GM19324 (cell line): ENCODE measurements around the gene S100PBP.
"Not testable (repeated sequence)": the region's sequence is repeated elsewhere in the genome, so short reads cannot be mapped to it uniquely, and the experiment has no call there.

Experiments used
- ATAC-seq: cut with Tn5 transposase; IDR thresholded peaks from one replicate; pipeline ENCODE4 v1.9.1; 2021; ENCODE audit warnings: mild to moderate bottlenecking, moderate library complexity; ENCODE audit not compliant: unreplicated experiment, low FRiP score

The S100PBP gene

DNA sequence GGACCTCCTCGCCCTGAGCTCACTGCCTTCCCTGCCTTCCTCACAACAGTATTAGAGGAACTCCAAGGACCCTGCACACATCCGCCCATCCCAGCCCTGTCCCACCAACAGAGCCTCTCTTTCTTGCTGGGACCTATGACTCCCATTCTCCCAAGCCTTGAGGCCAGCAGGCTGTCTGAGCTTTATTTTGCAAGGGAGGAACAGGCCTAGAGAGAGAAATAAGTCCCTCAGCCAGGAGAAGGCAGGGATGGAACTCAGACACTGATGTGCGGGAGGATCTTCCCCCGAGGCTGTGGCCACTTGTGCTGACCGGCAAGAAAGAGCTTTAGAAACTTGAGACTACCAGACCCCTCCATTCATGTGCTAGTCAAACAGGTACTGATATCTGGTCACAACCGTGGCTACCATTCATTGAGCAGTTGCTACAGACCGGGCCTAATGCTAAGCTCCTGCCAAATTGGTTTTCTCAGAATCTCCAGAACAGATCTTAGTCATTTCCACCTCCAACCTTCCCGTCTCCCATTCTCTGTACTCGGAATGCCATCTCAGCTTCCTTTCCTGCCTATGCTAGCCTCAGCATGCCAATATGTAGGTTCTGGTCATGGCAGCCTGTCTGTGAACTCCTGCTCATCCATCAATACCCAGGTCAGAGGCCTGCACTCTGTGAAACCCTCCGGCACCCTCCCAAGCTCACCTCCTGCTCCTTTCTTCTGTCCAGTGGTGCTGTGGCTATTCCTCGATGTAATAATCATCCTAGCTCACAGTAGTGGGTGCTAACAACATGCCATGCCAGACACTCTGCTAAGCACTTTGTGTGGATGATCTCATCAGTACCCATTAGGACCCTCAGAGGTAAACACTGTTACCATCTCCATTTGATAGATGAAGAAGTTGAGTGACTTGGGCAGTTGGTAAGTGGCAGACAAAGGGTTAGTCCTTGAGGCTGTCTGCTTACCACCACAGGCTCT, 79.9 kb downstream of the S100PBP start:
- ATAC-seq: no peak

DNA sequence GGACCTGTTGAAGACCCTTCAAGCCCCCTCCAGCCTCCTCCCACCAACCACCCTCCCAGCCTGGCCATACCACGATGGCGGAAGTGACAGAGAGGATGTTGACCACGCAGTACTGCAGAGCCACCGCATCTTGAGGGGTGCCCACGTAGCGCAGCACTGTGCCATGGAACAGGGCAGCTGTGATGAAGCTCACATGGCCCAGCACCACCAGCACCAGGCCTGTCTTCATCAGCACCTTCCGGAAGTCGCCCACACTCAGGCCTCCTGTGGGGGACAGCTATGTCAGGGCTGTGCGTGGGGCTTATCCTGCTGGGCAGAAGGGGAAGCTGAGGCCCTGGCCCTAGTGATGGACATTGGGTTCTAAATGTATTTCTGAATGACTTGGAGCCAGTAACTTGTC, 80.6 kb downstream of the S100PBP start:
- ATAC-seq: no peak

DNA sequence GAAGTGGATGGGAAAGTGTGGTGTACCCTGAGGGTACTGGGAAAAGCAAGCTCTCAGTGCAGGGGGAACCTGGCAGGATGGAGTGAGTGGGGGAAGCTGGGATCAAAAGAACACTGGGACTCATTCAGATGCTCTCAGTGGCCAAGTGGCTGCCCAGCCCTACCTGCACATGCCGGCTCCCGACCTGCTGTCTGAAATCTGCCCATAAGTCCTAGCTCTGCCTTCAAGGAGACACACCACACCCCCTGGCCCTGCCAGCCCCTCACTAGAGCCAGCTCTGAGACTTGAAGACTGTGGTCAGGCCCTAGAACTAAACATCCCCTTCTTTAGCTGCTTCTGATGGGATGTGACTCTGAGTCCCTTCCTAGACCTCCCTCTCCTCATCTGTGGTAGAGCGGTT, 81.5 kb downstream of the S100PBP start:
- ATAC-seq: no peak

DNA sequence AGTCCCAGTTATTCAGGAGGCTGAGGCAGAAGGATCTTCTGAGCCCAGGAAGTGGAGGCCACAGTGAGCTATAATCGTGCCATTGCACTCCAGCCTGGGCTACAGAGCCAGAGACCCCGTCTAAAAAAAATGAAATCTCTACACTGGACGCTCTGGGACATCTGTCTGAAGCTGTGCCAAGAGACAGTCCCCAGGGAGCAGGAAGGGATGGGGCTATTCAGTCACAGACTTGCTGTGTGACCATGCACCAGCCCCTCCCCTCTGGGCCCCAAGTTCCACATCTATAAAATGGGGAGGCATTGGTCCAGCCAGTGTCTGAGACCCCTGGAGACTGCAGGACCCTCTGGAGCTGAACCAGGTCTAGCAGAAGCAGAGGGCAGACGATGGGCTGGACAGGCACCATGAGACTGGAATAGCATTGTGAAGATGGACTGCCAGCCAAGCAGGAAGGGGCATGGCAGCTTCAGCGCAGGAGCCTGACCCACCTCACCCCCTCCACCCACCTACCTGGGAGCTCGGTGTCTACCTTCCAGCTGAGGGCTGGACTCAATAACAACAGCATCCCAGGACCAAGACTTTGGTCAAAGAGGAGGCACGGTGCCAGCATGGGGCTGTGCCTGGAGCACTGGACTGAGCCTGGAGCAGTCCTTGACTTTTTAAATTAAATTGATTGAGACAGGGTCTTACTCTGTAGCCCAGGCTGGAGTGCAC, 82.3 kb downstream of the S100PBP start:
- ATAC-seq: no peak

DNA sequence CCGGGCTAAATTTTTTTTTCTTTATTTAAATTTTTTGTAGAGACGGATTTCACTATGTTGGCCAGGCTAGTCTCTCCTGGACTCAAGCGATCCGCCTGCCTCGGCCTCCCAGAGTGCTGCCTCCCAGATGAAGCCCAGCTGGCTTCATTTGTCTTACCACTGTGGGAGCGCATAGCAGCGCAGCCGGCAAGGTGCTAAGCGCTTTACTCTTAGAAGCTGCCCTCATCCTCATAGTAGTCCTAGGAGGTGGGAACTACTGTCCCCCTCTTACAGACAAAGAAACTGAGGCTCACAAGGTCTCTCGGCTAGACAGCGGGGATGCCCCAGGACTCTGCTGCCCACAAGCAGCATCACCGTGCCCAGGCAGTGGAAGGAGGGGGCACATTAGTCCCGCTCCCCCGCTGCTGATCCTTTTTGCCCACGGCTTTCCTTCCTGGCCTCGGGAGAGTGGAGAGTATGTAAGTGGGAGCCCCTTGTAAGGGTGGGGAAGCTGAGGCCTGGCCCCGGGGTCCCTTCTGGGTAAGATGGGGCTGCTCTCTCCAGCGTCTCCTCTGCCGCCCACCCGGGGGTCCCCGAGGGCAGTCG, 83.0 kb downstream of the S100PBP start:
- ATAC-seq: no peak

DNA sequence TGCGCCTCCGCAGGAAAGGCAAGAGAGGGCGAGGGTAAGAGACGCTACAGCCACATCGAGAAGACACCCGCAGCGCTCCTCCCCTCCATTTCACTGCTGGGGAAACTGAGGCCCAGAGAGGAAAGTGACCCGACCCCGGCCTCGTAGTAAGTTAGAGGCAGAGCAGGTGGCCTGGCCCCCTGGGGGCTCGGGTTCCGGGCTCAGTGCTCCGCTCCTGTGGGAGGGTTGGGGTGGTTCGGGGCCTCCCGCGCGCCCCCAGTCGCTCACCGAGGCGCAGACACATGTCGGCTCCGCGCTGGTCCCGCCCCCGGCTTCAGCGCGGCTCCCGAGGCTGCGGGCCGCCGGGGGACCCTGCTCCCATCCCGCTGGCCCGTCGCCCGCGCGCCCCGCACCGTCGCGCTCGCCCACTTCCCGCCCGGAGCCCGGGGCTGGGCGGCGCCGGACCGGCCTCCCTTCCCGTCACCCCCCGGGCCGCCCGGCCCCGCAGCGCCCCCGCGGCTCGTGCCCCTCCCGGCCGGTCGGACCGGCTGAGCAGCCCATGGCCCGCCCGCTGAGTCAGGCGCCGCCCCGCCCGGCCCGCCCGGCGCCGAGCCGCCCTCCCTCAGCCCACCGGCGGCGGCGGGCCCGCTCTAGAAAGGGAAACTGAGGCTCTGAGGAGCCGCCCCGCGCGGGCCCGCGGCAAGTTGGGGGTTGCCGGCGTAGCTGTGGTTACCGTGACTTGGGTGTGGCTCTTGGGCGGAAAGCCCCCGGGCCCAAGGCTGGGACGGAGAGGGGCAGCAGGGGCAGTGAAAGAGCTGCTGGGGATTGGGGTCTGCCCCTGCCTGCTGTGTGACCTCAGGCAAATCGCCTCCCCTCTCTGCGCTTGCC, 83.7 kb downstream of the S100PBP start, which contains the start of gene TMEM54:
Gene TMEM54 (minus strand): TSS at position 434 of the 867 bp plus-strand sequence. CDS start 151 bp downstream, at position 283.
- no peak for ATAC-seq

DNA sequence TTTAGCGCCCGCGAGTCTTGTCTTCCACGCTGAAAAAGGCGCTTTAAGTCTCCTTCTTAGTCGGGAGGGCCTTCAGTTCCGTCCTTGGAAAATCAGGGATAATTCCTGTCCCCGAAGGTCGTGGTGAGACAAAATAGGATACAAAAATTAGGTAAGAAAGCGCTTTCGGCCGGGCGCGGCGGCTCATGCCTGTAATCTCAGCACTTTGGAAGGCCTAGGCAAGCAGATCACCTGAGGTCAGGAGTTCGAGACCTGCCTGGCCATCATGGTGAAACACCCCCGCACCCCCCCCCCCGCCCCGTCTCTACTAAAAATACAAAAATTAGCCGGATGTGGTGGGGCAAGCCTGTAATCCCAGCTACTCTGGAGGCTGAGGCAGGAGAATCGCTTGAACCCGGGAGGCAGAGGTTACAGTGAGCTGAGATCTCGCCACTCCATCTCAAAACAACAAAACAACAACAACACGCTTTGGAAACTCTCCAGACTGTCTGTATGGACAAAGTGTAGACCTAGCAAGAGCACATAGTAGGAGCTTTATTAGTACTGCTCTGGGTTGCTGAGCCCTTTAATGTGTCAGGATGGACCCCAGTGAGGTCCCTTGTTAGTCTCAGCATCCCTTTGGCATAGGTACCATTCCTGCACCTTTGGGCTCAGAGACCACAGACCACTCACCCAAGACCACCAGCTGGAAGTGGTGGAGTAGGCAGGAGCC, 84.5 kb downstream of the S100PBP start:
- ATAC-seq: no peak

DNA sequence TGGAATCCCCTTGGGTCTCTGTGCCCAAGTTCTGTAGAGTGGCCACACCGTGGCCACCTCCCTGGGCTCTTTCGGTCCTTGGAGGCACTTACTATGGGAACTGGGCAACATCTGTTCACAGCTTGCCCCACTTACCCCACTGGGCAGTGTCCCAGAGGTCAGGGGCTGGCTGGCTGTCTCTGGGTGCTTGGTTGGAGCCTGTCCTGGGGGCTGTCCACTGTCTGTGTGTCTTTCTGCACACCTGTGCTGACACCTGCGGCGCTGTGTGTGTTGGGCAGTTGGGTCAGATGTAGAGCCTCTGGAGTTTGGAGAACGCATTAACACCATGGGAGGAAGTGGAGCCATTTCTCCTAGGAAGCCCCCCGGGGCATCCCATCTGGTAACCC, 85.1 kb downstream of the S100PBP start:
- ATAC-seq: no peak

DNA sequence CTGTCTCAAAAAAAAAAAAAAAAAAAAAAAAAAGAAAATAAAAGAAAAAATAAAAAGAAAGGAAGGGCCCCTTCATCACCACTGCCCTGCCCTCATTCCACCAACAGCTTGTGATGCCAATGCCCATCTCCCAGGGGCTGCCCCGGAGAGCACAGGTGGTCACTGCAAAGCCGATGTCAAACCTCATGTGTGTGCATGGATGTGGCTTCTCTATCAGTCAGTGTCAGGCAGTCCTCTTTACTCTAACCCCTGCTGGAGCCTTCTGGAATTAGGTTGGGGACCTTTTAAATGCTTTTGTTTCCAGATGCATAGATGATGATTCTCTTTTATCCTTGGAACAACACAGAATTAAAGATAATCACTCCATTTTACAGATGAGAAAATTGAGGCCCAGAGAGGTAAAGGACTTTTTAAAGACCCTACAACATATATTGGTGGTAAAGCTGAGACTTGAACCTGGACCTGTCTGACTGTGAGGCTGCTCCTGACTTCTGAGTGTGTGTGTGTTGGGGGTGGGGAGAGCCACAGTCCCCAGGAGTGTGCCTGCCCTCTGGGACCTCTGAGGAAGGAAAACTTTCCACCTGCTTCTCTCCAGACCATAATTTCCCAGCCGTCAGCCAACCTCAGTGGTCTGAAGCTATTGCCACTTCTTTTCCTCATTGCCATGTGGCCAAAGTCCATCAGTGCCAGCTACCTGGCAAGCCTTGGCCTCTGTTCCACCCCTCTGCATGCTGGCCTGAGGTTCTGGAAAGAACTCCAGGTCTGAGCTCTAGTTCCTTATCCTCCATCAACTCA, 86.7 kb downstream of the S100PBP start:
- no peak for ATAC-seq

DNA sequence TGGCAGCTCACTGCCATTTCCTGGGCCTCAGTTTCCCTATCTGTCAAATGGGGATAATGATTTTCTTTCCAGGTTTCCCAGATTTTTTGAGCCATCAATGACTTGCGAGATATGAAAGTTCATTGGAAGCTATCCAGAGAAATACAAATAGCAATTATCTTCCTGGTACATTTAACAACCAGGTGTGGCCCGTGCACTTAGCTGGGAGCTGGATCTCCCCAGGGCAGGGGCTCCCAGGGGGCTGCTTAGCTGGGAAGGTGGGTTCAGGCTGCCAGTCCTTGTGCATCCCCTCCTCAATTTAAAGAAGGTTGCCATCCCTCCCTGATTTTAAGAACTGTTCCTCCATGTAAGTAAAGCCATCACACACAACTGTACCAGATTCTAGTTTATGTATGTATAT, 87.3 kb downstream of the S100PBP start:
- ATAC-seq: no peak

DNA sequence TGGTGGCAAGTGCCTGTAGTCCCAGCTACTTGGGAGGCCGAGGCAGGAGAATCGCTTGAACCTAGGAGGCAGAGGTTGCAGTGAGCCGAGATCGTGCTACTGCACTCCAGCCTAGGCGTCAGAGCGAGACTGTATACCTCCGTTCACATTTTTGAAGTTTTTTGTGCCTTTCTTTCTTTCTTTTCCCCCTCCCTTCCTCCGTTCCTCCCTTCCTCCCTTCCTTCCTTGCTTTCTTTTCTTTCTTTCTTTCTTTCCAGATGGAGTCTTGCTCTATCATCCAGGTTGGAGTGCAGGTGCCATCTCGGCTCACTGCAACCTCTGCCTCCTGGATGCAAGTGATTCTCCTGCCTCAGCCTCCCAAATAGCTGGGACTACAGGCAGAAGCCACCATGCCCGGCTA, 88.1 kb downstream of the S100PBP start:
- ATAC-seq: not testable (repeated sequence)

DNA sequence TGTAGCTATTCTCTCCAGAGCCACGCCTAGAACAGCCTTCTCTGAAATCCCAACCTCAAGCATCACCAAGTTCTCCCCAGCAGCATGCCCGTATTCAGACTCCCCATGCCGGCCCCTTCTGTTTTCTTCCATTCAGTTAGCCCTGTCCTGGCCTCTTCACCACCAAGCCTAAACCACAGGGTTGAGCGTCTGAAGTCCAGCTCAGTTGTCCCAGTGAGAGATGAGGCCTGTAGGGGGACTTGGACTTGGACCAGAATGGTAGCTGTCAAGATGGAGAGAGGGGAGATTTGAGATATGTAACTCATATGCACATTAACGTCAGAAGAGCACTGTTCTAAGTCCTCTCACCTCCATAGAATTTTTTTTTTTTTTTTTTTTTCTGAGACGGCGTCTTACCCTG, 89.2 kb downstream of the S100PBP start:
- ATAC-seq: no peak

DNA sequence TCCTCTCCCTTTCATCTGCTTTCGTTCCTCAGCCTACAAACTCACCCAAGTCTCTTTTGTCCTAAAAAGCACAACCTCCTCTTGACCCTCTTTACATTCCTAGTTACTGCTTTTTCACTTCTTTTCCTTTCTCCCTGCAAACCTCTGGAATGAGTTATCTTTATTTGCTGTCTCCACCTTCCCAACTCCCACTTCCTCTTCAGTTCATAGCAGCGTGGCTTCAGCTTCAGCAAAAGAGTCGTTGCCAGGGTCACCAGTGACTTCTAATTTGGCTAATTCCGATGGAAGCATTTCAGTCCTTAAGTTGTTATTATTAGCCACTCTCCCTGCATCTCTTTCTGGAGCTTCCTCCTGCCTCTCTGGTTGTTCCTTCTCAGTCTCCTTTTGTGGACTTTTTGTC, 90.0 kb downstream of the S100PBP start:
- no peak for ATAC-seq
